ENCODE measurements around the gene TRIM65. TPM values are rescaled to one million over a fixed set of nuclear protein-coding genes. Genes with fewer than 3 reads are reported as not detected.

The TRIM65 gene
- total RNA-seq, 4 donors from 2014 or later: 14.0 to 22.7 (median 16.9) TPM

GRCh38 chr17:75849279-75849646, 47.5 kb downstream of the TRIM65 start:
- TF ChIP-seq CTCF (IDR thresholded peaks at IDR 0.05): no peak
- TF ChIP-seq POLR2A (IDR thresholded peaks at IDR 0.05): no peak
- Histone ChIP-seq H3K9me3 (no peaks in the 10 kb centered on the region), H3K4me3 (no peak overlapping the region), H3K36me3 (peaks cover 0 to 65% (median 0%) of the 10 kb centered on the region in 3 donors), H3K27me3 (no peaks in the 10 kb centered on the region), H3K4me1 (peaks cover 2 to 70% (median 18%) of the 10 kb centered on the region in 4 donors), H3K27ac (peak overlapping the region in 3 of 4 donors; percentile 11 to 47 (median 44))
- no peak for DNase-seq

- Histone ChIP-seq H3K9me3 (no peaks in the 10 kb centered on the region), H3K4me3 (no peak overlapping the region), H3K4me1 (peaks cover 2 to 66% (median 15%) of the 10 kb centered on the region in 4 donors), H3K27ac (peak overlapping the region in 3 of 4 donors; percentile 35 to 47 (median 44)), H3K36me3 (peaks cover 0 to 65% (median 0%) of the 10 kb centered on the region in 3 donors), H3K27me3 (no peaks in the 10 kb centered on the region)
- TF ChIP-seq POLR2A (IDR thresholded peaks at IDR 0.05) (no peak), CTCF (IDR thresholded peaks at IDR 0.05) (peak; percentile 42 to 77 (median 68))
- peak; percentile 88 to 94 (median 89) for DNase-seq
These were observed 48.0 kb downstream of the TRIM65 start for GRCh38 chr17:75848523-75849278.

- Histone ChIP-seq H3K27ac (peak overlapping the region; percentile 10 to 47 (median 27)), H3K4me3 (no peak overlapping the region), H3K36me3 (peaks cover 0 to 65% (median 0%) of the 10 kb centered on the region in 3 donors), H3K27me3 (no peaks in the 10 kb centered on the region), H3K4me1 (peaks cover 2 to 58% (median 15%) of the 10 kb centered on the region in 4 donors), H3K9me3 (no peaks in the 10 kb centered on the region)
- TF ChIP-seq POLR2A (IDR thresholded peaks at IDR 0.05) (no peak), CTCF (IDR thresholded peaks at IDR 0.05) (no peak)
- peak in 1 of 3 donors; percentile 46 for DNase-seq
These were observed 48.9 kb downstream of the TRIM65 start for GRCh38 chr17:75847614-75848522.

GRCh38 chr17:75846692-75847613, 49.8 kb downstream of the TRIM65 start:
- H3K36me3 ChIP-seq: peaks cover 0 to 62% (median 0%) of the 10 kb centered on the region in 3 donors
- no peak overlapping the region for H3K4me3 ChIP-seq
- no peak for TF ChIP-seq POLR2A (IDR thresholded peaks at IDR 0.05)
- no peak for TF ChIP-seq CTCF (IDR thresholded peaks at IDR 0.05)
- peak overlapping the region in 2 of 4 donors; percentile 9 to 81 for H3K27ac ChIP-seq
- DNase-seq: peak in 1 of 3 donors; percentile 49
- no peaks in the 10 kb centered on the region for H3K9me3 ChIP-seq
- H3K27me3 ChIP-seq: no peaks in the 10 kb centered on the region
- peaks cover 2 to 57% (median 18%) of the 10 kb centered on the region in 4 donors for H3K4me1 ChIP-seq
